Mesenteric fat pad (tissue), 1 donor: ENCODE data around the gene CYP1B1. TPM values are rescaled to one million over a fixed set of nuclear protein-coding genes. Genes with fewer than 3 reads are reported as not detected.
"Not testable (repeated sequence)": the region's sequence is repeated elsewhere in the genome, so short reads cannot be mapped to it uniquely, and the experiment has no call there.

Source experiments
- DNase-seq: peaks from one replicate; pipeline ENCODE4 v3.0.0-alpha.2; 2020; ENCODE audit warnings: low spot score
- total RNA-seq: library from RNA; stranded (reverse); fragmentation: NEBNext Ultra II Directional; extraction: Animal tissue kit (Norgen Biotek cat#: 25700); gene quantifications from one replicate; pipeline ENCODE4 v1.2.1, GENCODE V29; 2021
- donor health status: DM: yes; HTN: yes; CAD: no.

CYP1B1 gene
- total RNA-seq, 1 donor from 2014 or later, result 113 TPM

GRCh38 chr2:38037757-38038621, 38.0 kb downstream of the CYP1B1 start:
- no peak for DNase-seq

GRCh38 chr2:38037325-38037724, 38.6 kb downstream of the CYP1B1 start:
- no peak for DNase-seq

- DNase-seq, result no peak
Measured at GRCh38 chr2:38035968-38036367, 40.0 kb downstream of the CYP1B1 start.

DNA sequence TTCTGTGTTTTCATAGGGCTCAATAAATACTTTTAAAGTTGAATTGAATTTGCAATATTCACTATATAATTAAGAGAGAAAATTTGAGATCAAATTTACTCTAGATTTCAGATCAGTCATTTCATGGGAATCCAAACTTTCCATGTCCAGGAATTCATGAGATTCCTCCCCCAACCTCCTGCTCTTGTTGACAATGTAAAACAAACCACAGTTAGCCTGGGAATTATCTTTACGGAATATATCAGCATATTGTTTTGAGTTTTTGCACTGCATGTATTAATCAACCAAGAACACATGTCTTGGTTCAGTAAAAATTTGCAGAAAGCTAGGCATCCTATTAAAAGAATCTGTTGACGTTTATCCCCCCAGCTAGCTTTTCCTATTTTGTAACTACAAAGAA, 42.3 kb downstream of the CYP1B1 start:
- no peak for DNase-seq

- no peak for DNase-seq
Measured at GRCh38 chr2:38032946-38033345, 43.0 kb downstream of the CYP1B1 start.

DNA sequence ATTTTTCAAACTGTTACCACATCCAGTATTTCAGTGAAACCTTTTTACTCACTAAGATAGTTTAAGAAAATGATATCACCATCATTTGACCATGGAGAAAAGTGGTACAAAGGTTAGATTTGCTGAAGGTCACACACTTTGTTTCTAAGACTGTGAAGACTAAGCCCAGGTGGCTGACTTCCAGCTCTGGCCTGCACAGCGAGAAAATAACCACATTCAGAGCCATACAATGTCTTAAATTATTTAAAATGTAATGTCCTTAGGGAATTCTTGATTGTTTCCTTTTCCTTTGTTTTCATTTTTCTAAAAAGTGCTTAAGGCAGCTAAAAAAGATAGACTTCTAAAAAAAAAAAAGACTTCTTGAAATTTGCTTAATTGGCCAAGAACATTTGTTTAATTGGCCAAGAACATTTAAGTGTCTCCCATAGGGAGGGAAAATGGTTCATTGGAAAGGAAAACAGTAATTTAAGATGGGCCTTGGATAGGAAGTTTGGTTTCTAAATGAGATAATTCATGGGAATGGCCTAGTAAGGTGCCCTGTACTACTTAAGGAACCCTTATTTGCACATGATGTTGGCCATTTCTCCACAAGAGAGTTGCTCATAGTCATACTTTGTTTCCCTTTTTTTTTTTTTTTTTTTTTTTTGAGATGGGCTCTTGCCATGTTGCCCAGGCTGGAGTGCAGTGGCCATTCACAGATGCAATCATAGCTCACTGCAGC, 45.2 kb downstream of the CYP1B1 start:
- DNase-seq, result no peak

GRCh38 chr2:38029512-38029911, 46.4 kb downstream of the CYP1B1 start:
- no peak for DNase-seq

GRCh38 chr2:38028829-38029228, 47.1 kb downstream of the CYP1B1 start:
- DNase-seq, result no peak

GRCh38 chr2:38026846-38027245, 49.1 kb downstream of the CYP1B1 start:
- no peak for DNase-seq

DNA sequence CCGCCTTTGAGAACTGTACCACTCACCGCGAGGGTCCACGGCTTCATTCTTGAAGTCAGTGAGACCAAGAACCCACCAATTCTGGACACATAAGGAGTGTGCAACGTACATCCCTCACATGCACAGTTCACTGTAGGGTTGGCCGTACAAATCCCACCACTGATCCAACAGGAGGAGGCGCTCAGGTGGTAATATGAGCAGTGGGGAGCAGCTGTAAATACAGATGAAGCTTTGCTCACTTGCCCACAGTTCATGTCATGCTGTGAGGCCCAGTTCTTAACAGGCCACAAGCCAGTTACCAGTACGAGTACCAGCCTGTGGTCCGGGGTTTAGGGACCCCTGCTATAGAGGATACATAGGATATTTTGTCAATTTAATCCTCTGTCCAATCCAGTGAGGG, 54.4 kb downstream of the CYP1B1 start:
- DNase-seq, result no peak

DNA sequence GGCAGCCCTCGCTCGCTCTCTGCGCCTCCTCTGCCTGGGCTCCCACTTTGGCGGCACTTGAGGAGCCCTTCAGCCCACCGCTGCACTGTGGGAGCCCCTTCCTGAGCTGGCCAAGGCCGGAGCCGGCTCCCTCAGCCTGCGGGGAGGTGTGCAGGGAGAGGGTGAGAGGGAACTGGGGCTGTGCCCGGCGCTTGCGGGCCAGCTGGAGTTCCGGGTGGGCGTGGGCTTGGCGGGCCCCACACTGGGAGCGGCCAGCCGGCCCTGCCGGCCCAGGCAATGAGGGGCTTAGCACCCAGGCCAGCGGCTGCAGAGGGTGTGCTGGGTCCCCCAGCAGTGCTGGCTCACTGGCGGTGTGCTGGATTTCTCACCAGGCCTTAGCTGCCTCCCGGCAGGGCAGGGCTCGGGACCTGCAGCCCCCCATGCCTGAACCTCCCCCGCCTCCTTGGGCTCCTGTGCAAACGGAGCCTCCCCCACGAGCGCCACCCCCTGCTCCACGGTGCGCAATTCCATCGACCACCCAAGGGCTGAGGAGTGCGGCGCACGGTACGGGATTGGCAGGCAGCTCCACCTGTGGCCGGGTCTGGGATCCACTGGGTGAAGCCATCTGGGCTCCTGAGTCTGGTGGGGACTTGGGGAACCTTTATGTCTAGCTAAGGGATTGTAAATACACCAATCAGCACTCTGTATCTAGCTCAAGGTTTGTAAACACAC, 55.4 kb downstream of the CYP1B1 start:
- not testable (repeated sequence) for DNase-seq

GRCh38 chr2:38017836-38018235, 58.1 kb downstream of the CYP1B1 start:
- no peak for DNase-seq

Other genes with a start within 250 kb of the CYP1B1 start
- gene RMDN2, start 150.9 kb downstream of the CYP1B1 start, total RNA-seq, result 8.4 TPM